ENCODE results near the gene WDFY4.

Gene WDFY4

DNA sequence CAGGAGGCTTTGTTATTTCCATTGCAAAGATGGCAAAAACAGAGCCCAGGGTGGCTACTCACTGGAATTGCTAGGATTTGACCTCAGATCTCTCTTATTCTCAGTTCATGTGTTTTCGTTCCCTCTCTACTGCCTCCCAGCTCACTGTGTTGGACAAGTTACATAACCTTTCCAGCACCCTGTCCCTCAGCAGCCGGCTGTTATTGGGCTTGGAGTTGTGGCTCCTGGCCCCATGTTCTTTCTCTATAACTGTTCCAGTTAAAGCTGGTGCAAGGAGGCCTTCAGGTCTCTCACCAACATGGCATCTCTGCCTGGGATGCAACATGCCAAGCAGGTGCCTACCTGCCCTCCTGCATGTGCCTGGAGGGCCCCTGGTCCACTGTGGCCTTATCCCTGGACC is 198.2 kb downstream of the WDFY4 start:
- H3K27me3 ChIP-seq (ENCODE audit: insufficient read depth, low read depth, severe bottlenecking) = no peaks in the 10 kb centered on the region
- no peaks in the 10 kb centered on the region for H3K9me3 ChIP-seq (ENCODE audit: severe bottlenecking)
- TF ChIP-seq, protein P1, sequence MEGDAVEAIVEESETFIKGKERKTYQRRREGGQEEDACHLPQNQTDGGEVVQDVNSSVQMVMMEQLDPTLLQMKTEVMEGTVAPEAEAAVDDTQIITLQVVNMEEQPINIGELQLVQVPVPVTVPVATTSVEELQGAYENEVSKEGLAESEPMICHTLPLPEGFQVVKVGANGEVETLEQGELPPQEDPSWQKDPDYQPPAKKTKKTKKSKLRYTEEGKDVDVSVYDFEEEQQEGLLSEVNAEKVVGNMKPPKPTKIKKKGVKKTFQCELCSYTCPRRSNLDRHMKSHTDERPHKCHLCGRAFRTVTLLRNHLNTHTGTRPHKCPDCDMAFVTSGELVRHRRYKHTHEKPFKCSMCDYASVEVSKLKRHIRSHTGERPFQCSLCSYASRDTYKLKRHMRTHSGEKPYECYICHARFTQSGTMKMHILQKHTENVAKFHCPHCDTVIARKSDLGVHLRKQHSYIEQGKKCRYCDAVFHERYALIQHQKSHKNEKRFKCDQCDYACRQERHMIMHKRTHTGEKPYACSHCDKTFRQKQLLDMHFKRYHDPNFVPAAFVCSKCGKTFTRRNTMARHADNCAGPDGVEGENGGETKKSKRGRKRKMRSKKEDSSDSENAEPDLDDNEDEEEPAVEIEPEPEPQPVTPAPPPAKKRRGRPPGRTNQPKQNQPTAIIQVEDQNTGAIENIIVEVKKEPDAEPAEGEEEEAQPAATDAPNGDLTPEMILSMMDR (IDR thresholded peaks at IDR 0.05; ENCODE audit: low read depth, low read length) = no peak
- no peaks in the 10 kb centered on the region for H3K36me3 ChIP-seq
- DNase-seq = no peak
- H3K4me3 ChIP-seq (ENCODE audit: low read depth, low read length) = no peak overlapping the region
- H3K27ac ChIP-seq = no peak overlapping the region

DNA sequence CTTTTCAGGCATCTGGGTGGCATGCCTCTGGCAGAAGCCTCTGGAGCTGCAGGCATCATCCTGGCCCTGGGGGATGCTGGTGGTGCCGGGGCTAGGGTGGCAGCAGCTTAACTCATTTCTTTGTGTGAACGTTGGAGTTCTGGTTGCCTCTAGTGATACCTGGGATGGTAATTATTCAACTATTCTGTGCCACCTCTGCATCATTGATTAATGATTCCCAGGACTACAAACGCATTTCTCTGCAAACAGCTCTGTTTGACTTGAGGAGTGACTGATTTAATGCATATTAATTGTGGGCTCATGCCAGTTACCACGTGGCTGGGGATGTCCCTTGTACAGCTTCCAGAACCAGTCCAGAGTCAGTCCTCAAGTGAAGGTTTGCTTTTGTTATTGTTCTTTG is 199.0 kb downstream of the WDFY4 start:
- no peak for DNase-seq
- H3K9me3 ChIP-seq (ENCODE audit: severe bottlenecking) = no peaks in the 10 kb centered on the region
- H3K36me3 ChIP-seq = no peaks in the 10 kb centered on the region
- no peak overlapping the region for H3K4me3 ChIP-seq (ENCODE audit: low read depth, low read length)
- TF ChIP-seq, protein P1 (IDR thresholded peaks at IDR 0.05; ENCODE audit: low read depth, low read length) = no peak
- no peaks in the 10 kb centered on the region for H3K27me3 ChIP-seq (ENCODE audit: insufficient read depth, low read depth, severe bottlenecking)
- H3K27ac ChIP-seq = no peak overlapping the region

DNA sequence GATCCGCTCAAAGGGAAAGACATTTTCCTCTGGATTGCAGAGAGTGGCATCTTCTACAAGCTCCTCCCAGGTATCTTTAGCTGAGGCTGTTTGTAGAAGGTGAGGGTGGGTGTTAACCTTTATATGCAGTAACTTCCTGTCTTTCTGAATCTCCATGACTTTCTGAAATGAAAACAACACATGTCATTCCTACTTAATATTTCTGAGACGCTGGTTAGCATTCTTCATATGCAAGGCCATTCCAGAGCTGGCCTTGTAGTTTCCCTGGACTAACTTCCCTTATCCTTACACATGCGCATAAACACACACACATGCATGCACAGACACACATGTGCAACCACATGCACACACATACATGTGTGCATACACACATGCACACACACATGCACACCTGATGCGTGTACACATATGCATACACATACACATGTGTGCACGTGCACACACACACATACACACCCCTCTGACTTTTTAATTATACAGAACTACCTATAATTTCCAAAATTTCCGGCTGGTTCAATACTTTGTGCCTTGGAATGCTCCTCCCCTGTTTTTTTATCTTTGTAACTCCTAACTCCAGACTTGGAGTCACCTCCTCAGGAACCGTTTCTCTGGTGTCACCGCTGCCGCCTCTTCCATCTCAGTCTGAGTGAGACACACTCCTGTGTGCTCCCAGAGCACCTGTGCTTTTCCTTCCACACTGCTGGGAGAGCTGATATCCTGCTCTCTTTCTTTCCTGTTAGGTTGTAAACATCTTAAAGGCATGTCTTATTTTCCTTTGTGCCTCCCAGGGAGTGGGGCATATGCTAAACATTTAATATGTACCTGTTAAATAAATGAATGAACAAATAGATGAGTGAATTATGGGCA is 199.7 kb downstream of the WDFY4 start:
- Histone ChIP-seq H3K27ac (no peak overlapping the region), H3K36me3 (no peaks in the 10 kb centered on the region), H3K4me3 (ENCODE audit: low read depth, low read length) (no peak overlapping the region), H3K9me3 (ENCODE audit: severe bottlenecking) (no peaks in the 10 kb centered on the region), H3K27me3 (ENCODE audit: insufficient read depth, low read depth, severe bottlenecking) (no peaks in the 10 kb centered on the region)
- no peak for DNase-seq
- TF ChIP-seq, protein P1 (IDR thresholded peaks at IDR 0.05; ENCODE audit: low read depth, low read length) = no peak

GRCh38 chr10:48885376-48885775 is 200.7 kb downstream of the WDFY4 start:
- no peaks in the 10 kb centered on the region for H3K36me3 ChIP-seq
- no peak overlapping the region for H3K4me3 ChIP-seq (ENCODE audit: low read depth, low read length)
- H3K27me3 ChIP-seq (ENCODE audit: insufficient read depth, low read depth, severe bottlenecking) = no peaks in the 10 kb centered on the region
- no peaks in the 10 kb centered on the region for H3K9me3 ChIP-seq (ENCODE audit: severe bottlenecking)
- TF ChIP-seq, protein P1 (IDR thresholded peaks at IDR 0.05; ENCODE audit: low read depth, low read length) = peak; percentile 76
- no peak overlapping the region for H3K27ac ChIP-seq
- DNase-seq = peak; percentile 39

- TF ChIP-seq, protein P1 (IDR thresholded peaks at IDR 0.05; ENCODE audit: low read depth, low read length) = no peak
- Histone ChIP-seq H3K4me3 (ENCODE audit: low read depth, low read length) (no peak overlapping the region), H3K36me3 (no peaks in the 10 kb centered on the region), H3K27me3 (ENCODE audit: insufficient read depth, low read depth, severe bottlenecking) (peaks cover 4% of the 10 kb centered on the region), H3K9me3 (ENCODE audit: severe bottlenecking) (no peaks in the 10 kb centered on the region), H3K27ac (no peak overlapping the region)
- DNase-seq = no peak
Observed at GRCh38 chr10:48887982-48888381, 203.3 kb downstream of the WDFY4 start.
